ENCODE measurements around the gene RCOR1.
"Not testable (repeated sequence)": the region's sequence is repeated elsewhere in the genome, so short reads cannot be mapped to it uniquely, and the experiment has no call there.

The RCOR1 gene

GRCh38 chr14:102739190-102739469, 146.7 kb downstream of the RCOR1 start:
- DNase-seq (ENCODE audit: low read depth in 1 of 2, low spot score in 1 of 2) = no peak

- DNase-seq (ENCODE audit: low read depth in 1 of 2, low spot score in 1 of 2) = no peak
Measured at GRCh38 chr14:102746634-102747438, 154.4 kb downstream of the RCOR1 start.

- no peak for DNase-seq (ENCODE audit: low read depth in 1 of 2, low spot score in 1 of 2)
Measured at GRCh38 chr14:102748806-102749205, 156.4 kb downstream of the RCOR1 start.

GRCh38 chr14:102749393-102750305, 157.2 kb downstream of the RCOR1 start:
- no peak for DNase-seq (ENCODE audit: low read depth in 1 of 2, low spot score in 1 of 2)

GRCh38 chr14:102750376-102750775, 157.9 kb downstream of the RCOR1 start:
- DNase-seq (ENCODE audit: low read depth in 1 of 2, low spot score in 1 of 2) = no peak

GRCh38 chr14:102751088-102751487, 158.6 kb downstream of the RCOR1 start:
- no peak for DNase-seq (ENCODE audit: low read depth in 1 of 2, low spot score in 1 of 2)

GRCh38 chr14:102752239-102752847, 159.9 kb downstream of the RCOR1 start:
- no peak for DNase-seq (ENCODE audit: low read depth in 1 of 2, low spot score in 1 of 2)

- DNase-seq (ENCODE audit: low read depth in 1 of 2, low spot score in 1 of 2) = no peak
Measured at GRCh38 chr14:102754370-102755262, 162.2 kb downstream of the RCOR1 start.

- no peak for DNase-seq (ENCODE audit: low read depth in 1 of 2, low spot score in 1 of 2)
Measured at GRCh38 chr14:102757646-102758045, 165.2 kb downstream of the RCOR1 start.

GRCh38 chr14:102758087-102758486, 165.6 kb downstream of the RCOR1 start:
- no peak for DNase-seq (ENCODE audit: low read depth in 1 of 2, low spot score in 1 of 2)

- no peak for DNase-seq (ENCODE audit: low read depth in 1 of 2, low spot score in 1 of 2)
Measured at GRCh38 chr14:102759456-102760187, 167.2 kb downstream of the RCOR1 start.

GRCh38 chr14:102760496-102761193, 168.2 kb downstream of the RCOR1 start:
- no peak for DNase-seq (ENCODE audit: low read depth in 1 of 2, low spot score in 1 of 2)

GRCh38 chr14:102761206-102761605, 168.8 kb downstream of the RCOR1 start:
- no peak for DNase-seq (ENCODE audit: low read depth in 1 of 2, low spot score in 1 of 2)

- DNase-seq (ENCODE audit: low read depth in 1 of 2, low spot score in 1 of 2) = no peak
Measured at GRCh38 chr14:102764220-102764671, 171.8 kb downstream of the RCOR1 start.

- not testable (repeated sequence) for DNase-seq (ENCODE audit: low read depth in 1 of 2, low spot score in 1 of 2)
Measured at GRCh38 chr14:102765770-102766169, 173.3 kb downstream of the RCOR1 start.

GRCh38 chr14:102768223-102769048, 176.0 kb downstream of the RCOR1 start:
- no peak for DNase-seq (ENCODE audit: low read depth in 1 of 2, low spot score in 1 of 2)

GRCh38 chr14:102769049-102769327, 176.5 kb downstream of the RCOR1 start:
- no peak for DNase-seq (ENCODE audit: low read depth in 1 of 2, low spot score in 1 of 2)

- no peak for DNase-seq (ENCODE audit: low read depth in 1 of 2, low spot score in 1 of 2)
Measured at GRCh38 chr14:102770147-102771123, 178.0 kb downstream of the RCOR1 start.
